Measurements from ENCODE around the gene GRIK1.

The GRIK1 gene

DNA sequence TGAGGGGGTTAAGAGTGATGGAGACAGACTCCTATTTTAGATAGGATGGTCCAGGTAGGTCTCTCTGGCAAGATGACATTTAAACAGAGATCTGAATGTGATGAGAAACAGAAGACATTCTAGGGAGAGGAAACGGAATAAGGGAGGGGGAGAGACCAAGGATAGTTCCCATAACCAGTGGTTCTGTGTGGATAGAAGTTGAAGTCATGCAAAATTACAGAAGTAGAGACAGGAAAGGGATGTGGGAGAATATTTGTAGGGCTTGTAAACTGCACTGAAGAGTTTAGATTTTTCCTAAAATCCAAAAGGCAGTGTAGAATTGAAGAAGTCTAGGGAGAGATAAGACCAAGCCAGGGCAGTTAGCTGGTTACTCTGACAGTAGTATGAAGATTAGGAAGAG, 200.6 kb downstream of the GRIK1 start:
- Mint-ChIP-seq H3K27ac (no peak overlapping the region), H3K36me3 (ENCODE audit: low read depth) (peaks cover 4% of the 10 kb centered on the region), H3K27me3 (ENCODE audit: low read depth) (no peaks in the 10 kb centered on the region), H3K4me1 (peaks cover 12% of the 10 kb centered on the region), H3K9me3 (peaks cover 8% of the 10 kb centered on the region), H3K4me3 (no peak overlapping the region)
- TF ChIP-seq, protein P1, sequence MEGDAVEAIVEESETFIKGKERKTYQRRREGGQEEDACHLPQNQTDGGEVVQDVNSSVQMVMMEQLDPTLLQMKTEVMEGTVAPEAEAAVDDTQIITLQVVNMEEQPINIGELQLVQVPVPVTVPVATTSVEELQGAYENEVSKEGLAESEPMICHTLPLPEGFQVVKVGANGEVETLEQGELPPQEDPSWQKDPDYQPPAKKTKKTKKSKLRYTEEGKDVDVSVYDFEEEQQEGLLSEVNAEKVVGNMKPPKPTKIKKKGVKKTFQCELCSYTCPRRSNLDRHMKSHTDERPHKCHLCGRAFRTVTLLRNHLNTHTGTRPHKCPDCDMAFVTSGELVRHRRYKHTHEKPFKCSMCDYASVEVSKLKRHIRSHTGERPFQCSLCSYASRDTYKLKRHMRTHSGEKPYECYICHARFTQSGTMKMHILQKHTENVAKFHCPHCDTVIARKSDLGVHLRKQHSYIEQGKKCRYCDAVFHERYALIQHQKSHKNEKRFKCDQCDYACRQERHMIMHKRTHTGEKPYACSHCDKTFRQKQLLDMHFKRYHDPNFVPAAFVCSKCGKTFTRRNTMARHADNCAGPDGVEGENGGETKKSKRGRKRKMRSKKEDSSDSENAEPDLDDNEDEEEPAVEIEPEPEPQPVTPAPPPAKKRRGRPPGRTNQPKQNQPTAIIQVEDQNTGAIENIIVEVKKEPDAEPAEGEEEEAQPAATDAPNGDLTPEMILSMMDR (IDR thresholded peaks at IDR 0.05; ENCODE audit: unreplicated experiment in 3 of 3) = no peak

DNA sequence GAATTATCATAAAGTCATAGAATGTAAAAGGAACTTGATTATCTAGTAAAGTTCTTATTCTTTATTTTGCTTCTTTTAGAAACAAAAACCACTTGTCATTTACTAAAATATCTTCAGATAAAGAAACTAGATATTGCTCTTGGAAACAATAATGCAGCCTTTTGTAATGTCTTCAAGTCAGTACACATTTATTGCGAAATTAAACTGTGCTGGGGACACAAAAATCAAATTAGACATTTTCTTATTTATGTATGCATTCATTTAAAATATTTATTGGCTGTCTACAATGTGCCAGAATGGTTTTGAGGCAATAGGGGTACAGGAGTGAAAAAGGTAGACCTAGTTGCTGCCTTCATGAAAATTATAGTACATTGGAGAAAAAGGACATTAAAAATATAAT, 201.1 kb downstream of the GRIK1 start:
- H3K9me3 Mint-ChIP-seq = peaks cover 8% of the 10 kb centered on the region
- H3K4me1 Mint-ChIP-seq = peaks cover 12% of the 10 kb centered on the region
- TF ChIP-seq, protein P1 (IDR thresholded peaks at IDR 0.05; ENCODE audit: unreplicated experiment in 3 of 3) = no peak
- no peak overlapping the region for H3K4me3 Mint-ChIP-seq
- H3K36me3 Mint-ChIP-seq (ENCODE audit: low read depth) = peaks cover 4% of the 10 kb centered on the region
- H3K27ac Mint-ChIP-seq = no peak overlapping the region
- no peaks in the 10 kb centered on the region for H3K27me3 Mint-ChIP-seq (ENCODE audit: low read depth)

DNA sequence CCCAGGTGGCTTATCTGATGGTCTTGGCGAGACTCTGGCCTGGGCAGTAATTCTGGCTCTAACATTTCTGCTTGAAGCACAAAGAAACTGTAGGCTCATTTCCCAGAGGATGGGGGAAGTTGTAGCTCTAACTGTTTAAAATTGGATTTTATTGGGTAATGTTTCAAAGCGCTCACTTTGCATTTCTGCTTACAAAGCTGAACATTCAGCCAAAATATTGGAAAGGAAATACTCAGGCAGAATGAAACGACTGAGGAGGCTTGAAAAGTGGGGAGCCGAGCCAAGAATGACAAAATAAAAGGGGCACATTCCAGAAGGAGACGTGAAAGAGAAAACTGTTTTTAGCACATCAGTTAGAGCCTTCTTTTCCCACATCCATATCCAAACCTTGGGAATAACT, 202.6 kb downstream of the GRIK1 start:
- H3K4me1 Mint-ChIP-seq = peaks cover 12% of the 10 kb centered on the region
- no peaks in the 10 kb centered on the region for H3K36me3 Mint-ChIP-seq (ENCODE audit: low read depth)
- H3K9me3 Mint-ChIP-seq = peaks cover 2% of the 10 kb centered on the region
- H3K27me3 Mint-ChIP-seq (ENCODE audit: low read depth) = no peaks in the 10 kb centered on the region
- TF ChIP-seq, protein P1 (IDR thresholded peaks at IDR 0.05; ENCODE audit: unreplicated experiment in 3 of 3) = no peak
- H3K27ac Mint-ChIP-seq = peak overlapping the region; percentile 85 to 91 (median 88)
- no peak overlapping the region for H3K4me3 Mint-ChIP-seq

DNA sequence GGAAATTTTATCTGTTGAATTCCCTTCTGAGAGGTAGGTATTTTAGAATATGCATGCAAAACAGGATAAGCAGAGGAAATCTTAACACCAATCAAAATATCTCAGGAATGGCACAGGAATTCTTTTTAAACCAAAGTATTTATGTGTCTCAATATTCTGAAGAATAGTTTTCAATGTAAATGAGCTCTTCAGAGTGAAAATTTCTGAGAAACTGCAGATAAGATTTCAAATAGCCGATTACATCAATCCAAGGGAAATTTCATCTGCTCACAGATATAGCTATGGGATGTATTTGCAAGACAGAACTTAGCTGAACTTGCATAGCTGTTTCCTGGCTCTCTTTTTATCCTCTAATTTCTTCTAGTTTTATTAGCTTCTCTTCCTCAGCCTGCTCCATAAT, 209.5 kb downstream of the GRIK1 start:
- no peaks in the 10 kb centered on the region for H3K36me3 Mint-ChIP-seq (ENCODE audit: low read depth)
- TF ChIP-seq, protein P1 (IDR thresholded peaks at IDR 0.05; ENCODE audit: unreplicated experiment in 3 of 3) = no peak
- H3K27ac Mint-ChIP-seq = no peak overlapping the region
- H3K9me3 Mint-ChIP-seq = no peaks in the 10 kb centered on the region
- no peaks in the 10 kb centered on the region for H3K4me1 Mint-ChIP-seq
- no peak overlapping the region for H3K4me3 Mint-ChIP-seq
- H3K27me3 Mint-ChIP-seq (ENCODE audit: low read depth) = no peaks in the 10 kb centered on the region

DNA sequence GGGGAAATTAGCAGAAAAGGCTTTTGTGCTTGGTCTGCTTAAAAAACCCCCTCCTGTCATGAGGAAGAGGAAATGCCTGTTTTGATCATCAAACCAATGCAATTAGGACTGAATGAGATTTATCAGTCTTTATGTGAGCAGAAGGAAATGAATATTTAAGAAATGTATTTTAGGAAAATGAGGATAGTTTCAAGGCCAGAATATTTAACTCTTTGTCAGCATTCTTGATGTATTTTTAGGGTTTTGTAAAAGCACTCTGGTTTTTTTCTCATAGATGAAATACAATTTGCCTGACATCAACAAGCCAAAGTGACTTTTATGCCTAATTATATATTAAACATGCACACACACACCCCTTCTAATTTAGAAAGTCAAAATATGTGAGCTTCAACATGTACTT, 213.8 kb downstream of the GRIK1 start:
- Mint-ChIP-seq H3K4me1 (no peaks in the 10 kb centered on the region), H3K27me3 (ENCODE audit: low read depth) (no peaks in the 10 kb centered on the region), H3K4me3 (no peak overlapping the region), H3K36me3 (ENCODE audit: low read depth) (no peaks in the 10 kb centered on the region), H3K27ac (no peak overlapping the region), H3K9me3 (no peaks in the 10 kb centered on the region)
- TF ChIP-seq, protein P1 (IDR thresholded peaks at IDR 0.05; ENCODE audit: unreplicated experiment in 3 of 3) = no peak

DNA sequence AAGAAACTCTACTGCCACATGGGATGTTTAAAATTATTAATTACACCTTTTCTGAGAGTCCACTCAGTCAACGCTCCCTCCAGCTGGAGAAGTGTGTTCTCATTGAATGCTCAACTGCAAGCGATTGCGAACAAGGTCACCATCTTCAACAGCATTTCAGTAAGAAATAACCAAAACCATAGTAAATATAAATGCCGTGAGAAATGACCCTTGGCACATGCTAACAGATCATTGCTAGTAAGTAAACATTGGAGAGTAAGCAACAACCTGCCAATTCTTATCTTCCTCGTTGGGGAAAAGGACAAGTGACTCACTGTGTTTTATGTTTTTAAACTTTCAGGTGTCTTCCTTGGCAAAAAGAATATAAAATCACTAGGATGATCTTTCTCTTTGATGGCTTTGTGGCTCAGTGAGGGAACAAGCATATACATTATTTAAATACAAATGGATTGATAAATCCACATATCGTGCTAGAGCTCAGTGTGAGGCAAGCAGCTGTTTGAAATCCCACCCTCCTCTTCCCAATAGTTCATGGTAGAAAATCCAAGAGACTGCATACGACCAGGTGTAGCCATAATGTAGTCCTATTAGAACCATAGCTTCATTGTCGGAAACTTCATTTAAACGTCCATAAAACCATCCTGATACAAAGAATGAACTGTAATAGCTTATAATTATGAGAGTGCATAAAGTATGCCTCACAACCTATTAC, 214.6 kb downstream of the GRIK1 start:
- Mint-ChIP-seq H3K4me1 (no peaks in the 10 kb centered on the region), H3K9me3 (no peaks in the 10 kb centered on the region), H3K27ac (no peak overlapping the region), H3K36me3 (ENCODE audit: low read depth) (no peaks in the 10 kb centered on the region), H3K4me3 (no peak overlapping the region), H3K27me3 (ENCODE audit: low read depth) (no peaks in the 10 kb centered on the region)
- TF ChIP-seq, protein P1 (IDR thresholded peaks at IDR 0.05; ENCODE audit: unreplicated experiment in 3 of 3) = no peak

All from nephron (organoid).